Measurements from ENCODE around the gene TRIM72.

TRIM72 gene

DNA sequence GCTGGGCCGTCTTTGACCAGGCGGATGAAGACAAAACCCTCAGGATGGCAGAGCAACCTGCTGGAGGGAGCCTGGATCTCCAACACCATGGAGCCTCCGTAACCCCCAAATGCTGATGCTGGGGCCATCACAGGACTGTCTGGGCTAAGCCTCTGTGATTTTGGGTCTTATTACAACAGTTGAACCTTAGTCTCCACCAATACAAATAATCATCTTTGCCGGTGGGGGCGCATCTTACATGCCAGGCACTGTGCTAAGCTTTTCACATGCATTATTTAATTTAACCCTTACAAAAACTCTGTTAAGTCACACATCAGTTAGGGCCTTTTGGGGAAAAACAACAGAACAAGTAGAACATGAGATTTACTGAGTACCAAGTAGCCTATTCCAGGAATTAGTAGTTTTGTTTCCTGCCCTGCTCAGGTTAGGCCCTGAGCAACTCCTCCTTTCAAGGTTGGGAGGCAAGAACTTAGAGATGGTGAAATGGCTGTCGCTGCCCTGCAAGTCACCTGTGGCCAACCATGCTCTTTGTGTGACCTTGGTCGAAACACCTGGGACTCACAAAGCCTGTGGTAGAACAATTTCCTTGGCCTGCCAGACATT, 37.0 kb downstream of the TRIM72 start:
- WGBS (ENCODE audit: insufficient coverage): 96% methylated on average over 7 of the region's 7 CpGs
- Histone ChIP-seq H3K4me3 (ENCODE audit: control insufficient read depth in 1 of 7, extremely low read depth in 1 of 7, insufficient read depth in 4 of 7, low read depth in 2 of 7, low read length in 6 of 7) (no peak overlapping the region), H3K36me3 (ENCODE audit: control insufficient read depth in 4 of 4, insufficient read depth in 4 of 4, low read length in 3 of 4) (no peaks in the 10 kb centered on the region), H3K27ac (ENCODE audit: insufficient read depth in 1 of 2, low read depth in 1 of 2, low read length in 2 of 2, poor library complexity in 1 of 2, severe bottlenecking in 2 of 2) (no peak overlapping the region), H3K4me1 (ENCODE audit: control extremely low read depth in 1 of 4, control insufficient read depth in 4 of 4, insufficient read depth in 4 of 4, low read length in 3 of 4) (peaks cover 12 to 39% (median 17%) of the 10 kb centered on the region in 4 experiments), H3K9me3 (ENCODE audit: control extremely low read depth in 1 of 5, control insufficient read depth in 4 of 5, insufficient read depth in 2 of 5, low read depth in 1 of 5, low read length in 4 of 5) (no peaks in the 10 kb centered on the region), H3K27me3 (replicated peaks in 2 of 5; ENCODE audit: control insufficient read depth in 4 of 5, insufficient read depth in 5 of 5, low read length in 4 of 5) (no peaks in the 10 kb centered on the region)
- ChIA-PET POLR2A (interaction anchor here (0.6 kb wide), 2 partner anchors 25 to 36 kb away, joined by 3 to 5 read pairs; no protein-coding TSS in a partner anchor), CTCF (no interaction called here)
- no peak for DNase-seq

DNA sequence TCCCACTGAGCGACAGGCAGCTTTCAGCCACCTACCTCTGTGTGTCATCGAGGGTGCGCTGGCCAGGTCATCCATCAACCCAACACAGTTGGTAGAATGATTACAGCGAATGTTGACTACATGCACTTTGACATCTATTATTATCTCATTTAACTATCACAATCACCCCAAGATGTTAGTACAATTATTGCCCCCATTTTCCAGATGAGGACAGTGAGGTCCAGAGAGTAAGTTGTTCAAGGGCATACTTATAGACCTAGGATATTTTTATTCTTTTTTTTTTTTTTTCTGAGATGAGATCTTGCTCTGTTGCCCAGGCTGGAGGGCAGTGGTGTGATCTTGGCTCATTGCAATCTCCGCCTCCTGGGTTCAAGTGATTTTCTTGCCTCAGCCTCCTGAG, 37.5 kb downstream of the TRIM72 start:
- Histone ChIP-seq H3K27ac (ENCODE audit: insufficient read depth in 1 of 2, low read depth in 1 of 2, low read length in 2 of 2, poor library complexity in 1 of 2, severe bottlenecking in 2 of 2) (no peak overlapping the region), H3K4me3 (ENCODE audit: control insufficient read depth in 1 of 7, extremely low read depth in 1 of 7, insufficient read depth in 4 of 7, low read depth in 2 of 7, low read length in 6 of 7) (no peak overlapping the region), H3K4me1 (ENCODE audit: control extremely low read depth in 1 of 4, control insufficient read depth in 4 of 4, insufficient read depth in 4 of 4, low read length in 3 of 4) (peaks cover 12 to 41% (median 17%) of the 10 kb centered on the region in 4 experiments), H3K36me3 (ENCODE audit: control insufficient read depth in 4 of 4, insufficient read depth in 4 of 4, low read length in 3 of 4) (no peaks in the 10 kb centered on the region), H3K9me3 (ENCODE audit: control extremely low read depth in 1 of 5, control insufficient read depth in 4 of 5, insufficient read depth in 2 of 5, low read depth in 1 of 5, low read length in 4 of 5) (no peaks in the 10 kb centered on the region), H3K27me3 (replicated peaks in 2 of 5; ENCODE audit: control insufficient read depth in 4 of 5, insufficient read depth in 5 of 5, low read length in 4 of 5) (no peaks in the 10 kb centered on the region)
- DNase-seq: no peak
- 100% methylated on average over 4 of the region's 5 CpGs for WGBS (ENCODE audit: insufficient coverage)
- ChIA-PET CTCF (no interaction called here), POLR2A (no interaction called here)

DNA sequence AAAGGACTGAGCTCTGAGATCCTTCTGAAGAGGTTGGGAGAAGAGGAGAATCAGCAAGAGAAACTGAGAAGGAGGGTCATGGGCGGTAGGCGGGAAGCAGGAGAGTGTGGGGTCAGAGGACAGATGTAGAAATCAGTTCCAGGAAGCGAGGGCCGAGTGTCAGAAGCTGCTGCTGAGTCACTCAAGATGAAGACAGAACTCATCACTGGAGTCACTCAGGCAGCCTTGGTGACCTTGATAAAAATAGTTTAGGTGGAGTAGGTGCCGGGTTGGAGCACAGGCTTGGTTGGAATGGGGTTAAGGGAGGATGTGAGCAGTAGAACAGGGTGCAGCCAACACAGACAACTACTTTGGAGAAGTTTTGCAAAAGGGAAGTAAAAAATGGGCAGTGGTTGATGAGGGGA, 39.7 kb downstream of the TRIM72 start:
- peak in 2 of 3 donors; percentile 62 to 66 for DNase-seq
- Histone ChIP-seq H3K4me3 (ENCODE audit: control insufficient read depth in 1 of 7, extremely low read depth in 1 of 7, insufficient read depth in 4 of 7, low read depth in 2 of 7, low read length in 6 of 7) (peak overlapping the region in 2 of 7 experiments; percentile 31 to 33), H3K27me3 (replicated peaks in 2 of 5; ENCODE audit: control insufficient read depth in 4 of 5, insufficient read depth in 5 of 5, low read length in 4 of 5) (no peaks in the 10 kb centered on the region), H3K36me3 (ENCODE audit: control insufficient read depth in 4 of 4, insufficient read depth in 4 of 4, low read length in 3 of 4) (no peaks in the 10 kb centered on the region), H3K27ac (ENCODE audit: insufficient read depth in 1 of 2, low read depth in 1 of 2, low read length in 2 of 2, poor library complexity in 1 of 2, severe bottlenecking in 2 of 2) (peak overlapping the region in 1 of 2 experiments; percentile 58), H3K4me1 (ENCODE audit: control extremely low read depth in 1 of 4, control insufficient read depth in 4 of 4, insufficient read depth in 4 of 4, low read length in 3 of 4) (peaks cover 12 to 45% (median 21%) of the 10 kb centered on the region in 4 experiments), H3K9me3 (ENCODE audit: control extremely low read depth in 1 of 5, control insufficient read depth in 4 of 5, insufficient read depth in 2 of 5, low read depth in 1 of 5, low read length in 4 of 5) (no peaks in the 10 kb centered on the region)
- POLR2A ChIA-PET: interaction anchor here (0.7 kb wide), 1 partner anchor 53 kb away, joined by 3 read pairs; no protein-coding TSS in a partner anchor
- CTCF ChIA-PET: interaction anchor here (1.0 to 1.4 kb wide), 3 partner anchors 10 to 70 kb away, joined by 3 to 4 read pairs (median 3); no protein-coding TSS in a partner anchor
- WGBS (ENCODE audit: insufficient coverage): 18% methylated on average over 5 of the region's 5 CpGs

DNA sequence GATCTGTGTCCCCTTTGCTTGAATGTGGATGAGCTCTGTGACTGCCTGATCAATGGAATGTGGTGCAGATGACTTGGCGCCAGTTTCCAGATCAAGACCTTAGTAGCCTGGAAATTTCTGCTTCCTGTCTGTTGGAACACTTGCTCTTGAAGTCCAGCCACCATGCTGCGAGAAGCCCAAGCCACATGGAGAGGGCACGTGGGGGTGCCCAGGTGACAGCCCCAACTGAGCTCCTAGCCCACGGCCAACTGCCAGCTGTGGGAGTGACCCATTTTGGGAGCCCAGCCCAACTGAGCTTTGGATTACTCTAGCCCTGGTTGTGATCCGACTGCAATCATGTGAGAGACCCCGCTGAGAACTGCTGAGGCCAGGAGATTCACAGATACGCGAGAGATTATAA, 42.5 kb downstream of the TRIM72 start:
- Histone ChIP-seq H3K4me3 (ENCODE audit: control insufficient read depth in 1 of 7, extremely low read depth in 1 of 7, insufficient read depth in 4 of 7, low read depth in 2 of 7, low read length in 6 of 7) (no peak overlapping the region), H3K9me3 (ENCODE audit: control extremely low read depth in 1 of 5, control insufficient read depth in 4 of 5, insufficient read depth in 2 of 5, low read depth in 1 of 5, low read length in 4 of 5) (no peaks in the 10 kb centered on the region), H3K36me3 (ENCODE audit: control insufficient read depth in 4 of 4, insufficient read depth in 4 of 4, low read length in 3 of 4) (no peaks in the 10 kb centered on the region), H3K4me1 (ENCODE audit: control extremely low read depth in 1 of 4, control insufficient read depth in 4 of 4, insufficient read depth in 4 of 4, low read length in 3 of 4) (peaks cover 21 to 63% (median 46%) of the 10 kb centered on the region in 4 experiments), H3K27ac (ENCODE audit: insufficient read depth in 1 of 2, low read depth in 1 of 2, low read length in 2 of 2, poor library complexity in 1 of 2, severe bottlenecking in 2 of 2) (no peak overlapping the region), H3K27me3 (replicated peaks in 2 of 5; ENCODE audit: control insufficient read depth in 4 of 5, insufficient read depth in 5 of 5, low read length in 4 of 5) (no peaks in the 10 kb centered on the region)
- 90% methylated on average over 4 of the region's 8 CpGs for WGBS (ENCODE audit: insufficient coverage)
- DNase-seq: no peak
- ChIA-PET CTCF (interaction anchor here (1.1 to 1.4 kb wide), 6 partner anchors 8 to 32 kb away, joined by 3 to 4 read pairs (median 3); no protein-coding TSS in a partner anchor), POLR2A (interaction anchor here (1.1 kb wide), 1 partner anchor 50 kb away, joined by 3 read pairs; no protein-coding TSS in a partner anchor)

DNA sequence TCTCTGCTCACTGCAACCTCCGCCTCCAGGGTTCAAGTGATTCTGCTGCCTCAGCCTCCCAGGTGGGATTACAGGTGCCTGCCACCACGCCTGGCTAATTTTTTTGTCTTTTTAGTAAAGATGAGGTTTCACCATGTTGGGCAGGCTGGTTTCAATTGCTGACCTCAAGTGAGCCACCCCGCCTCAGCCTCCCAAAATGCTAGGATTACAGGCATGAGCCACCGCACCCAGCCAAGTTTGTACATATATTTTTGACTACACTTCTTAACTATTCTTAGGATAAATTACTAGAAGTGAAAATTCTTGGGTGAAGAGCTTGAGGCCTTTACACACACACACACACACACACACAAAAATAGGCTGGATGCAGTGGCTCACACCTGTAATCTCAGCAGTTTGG, 44.4 kb downstream of the TRIM72 start:
- POLR2A ChIA-PET: no interaction called here
- CTCF ChIA-PET: interaction anchor here (0.9 to 3.4 kb wide), 4 partner anchors 11 to 49 kb away, joined by 3 to 16 read pairs (median 8); no protein-coding TSS in a partner anchor
- no peaks in the 10 kb centered on the region for H3K27me3 ChIP-seq (replicated peaks in 2 of 5; ENCODE audit: control insufficient read depth in 4 of 5, insufficient read depth in 5 of 5, low read length in 4 of 5)
- no peak overlapping the region for H3K4me3 ChIP-seq (ENCODE audit: control insufficient read depth in 1 of 7, extremely low read depth in 1 of 7, insufficient read depth in 4 of 7, low read depth in 2 of 7, low read length in 6 of 7)
- no peak for DNase-seq
- 80% methylated on average over 1 of the region's 4 CpGs for WGBS (ENCODE audit: insufficient coverage)
- H3K27ac ChIP-seq (ENCODE audit: insufficient read depth in 1 of 2, low read depth in 1 of 2, low read length in 2 of 2, poor library complexity in 1 of 2, severe bottlenecking in 2 of 2): no peak overlapping the region
- H3K36me3 ChIP-seq (ENCODE audit: control insufficient read depth in 4 of 4, insufficient read depth in 4 of 4, low read length in 3 of 4): no peaks in the 10 kb centered on the region
- H3K9me3 ChIP-seq (ENCODE audit: control extremely low read depth in 1 of 5, control insufficient read depth in 4 of 5, insufficient read depth in 2 of 5, low read depth in 1 of 5, low read length in 4 of 5): no peaks in the 10 kb centered on the region
- H3K4me1 ChIP-seq (ENCODE audit: control extremely low read depth in 1 of 4, control insufficient read depth in 4 of 4, insufficient read depth in 4 of 4, low read length in 3 of 4): peaks cover 18 to 73% (median 52%) of the 10 kb centered on the region in 4 experiments

DNA sequence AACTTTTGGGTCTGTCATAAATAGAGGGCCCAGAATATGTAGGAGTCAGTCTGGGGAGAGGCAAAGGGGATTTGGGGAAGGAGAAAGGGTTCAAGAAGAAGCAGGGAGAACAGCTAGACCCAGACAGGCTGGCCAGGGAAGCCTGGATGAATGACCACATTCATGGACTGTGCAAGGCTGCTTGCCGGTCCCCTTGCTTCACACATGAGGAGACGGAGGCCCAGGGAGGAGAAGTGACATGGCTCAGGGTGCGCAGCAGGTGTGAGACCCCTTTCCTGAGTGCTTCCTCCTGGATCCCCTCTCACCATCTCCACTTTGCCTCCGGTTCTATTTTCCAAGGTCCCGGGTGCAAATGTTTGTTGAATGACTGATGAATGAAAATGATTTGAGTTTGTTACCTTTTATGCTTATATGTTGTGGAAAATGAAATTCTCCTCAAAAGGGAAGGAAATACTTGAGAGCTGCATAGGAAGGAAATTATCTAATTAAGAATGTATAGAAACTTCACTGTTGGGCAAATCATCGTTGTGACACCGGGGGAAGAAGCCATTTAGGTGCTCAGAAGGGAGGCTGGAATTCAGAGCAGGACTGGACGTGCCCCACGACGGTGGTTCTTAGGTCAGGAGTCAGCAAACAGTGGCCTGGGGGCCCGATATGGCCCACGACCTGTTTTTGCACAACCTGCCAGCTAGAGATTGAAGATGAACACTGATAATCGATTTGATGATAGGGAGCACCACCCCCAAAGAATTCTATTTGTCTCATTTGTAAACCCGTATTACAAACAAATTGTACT, 46.4 kb downstream of the TRIM72 start:
- WGBS (ENCODE audit: insufficient coverage): 17% methylated on average over 10 of the region's 14 CpGs
- peak overlapping the region in 1 of 2 experiments; percentile 2 for H3K27ac ChIP-seq (ENCODE audit: insufficient read depth in 1 of 2, low read depth in 1 of 2, low read length in 2 of 2, poor library complexity in 1 of 2, severe bottlenecking in 2 of 2)
- no peaks in the 10 kb centered on the region for H3K36me3 ChIP-seq (ENCODE audit: control insufficient read depth in 4 of 4, insufficient read depth in 4 of 4, low read length in 3 of 4)
- peaks cover 16 to 71% (median 53%) of the 10 kb centered on the region in 4 experiments for H3K4me1 ChIP-seq (ENCODE audit: control extremely low read depth in 1 of 4, control insufficient read depth in 4 of 4, insufficient read depth in 4 of 4, low read length in 3 of 4)
- H3K4me3 ChIP-seq (ENCODE audit: control insufficient read depth in 1 of 7, extremely low read depth in 1 of 7, insufficient read depth in 4 of 7, low read depth in 2 of 7, low read length in 6 of 7): peak overlapping the region in 5 of 7 experiments; percentile 14 to 59 (median 37)
- peak in 1 of 3 donors; percentile 31 for DNase-seq
- ChIA-PET POLR2A (interaction anchor here (0.7 to 1.3 kb wide), 3 partner anchors 58 to 195 kb away, joined by 3 to 7 read pairs (median 6); partner anchors contain the start of gene FUS), CTCF (interaction anchor here (1.0 to 3.4 kb wide), 7 partner anchors 13 to 107 kb away, joined by 3 to 16 read pairs (median 3); no protein-coding TSS in a partner anchor)
- no peaks in the 10 kb centered on the region for H3K27me3 ChIP-seq (replicated peaks in 2 of 5; ENCODE audit: control insufficient read depth in 4 of 5, insufficient read depth in 5 of 5, low read length in 4 of 5)
- H3K9me3 ChIP-seq (ENCODE audit: control extremely low read depth in 1 of 5, control insufficient read depth in 4 of 5, insufficient read depth in 2 of 5, low read depth in 1 of 5, low read length in 4 of 5): no peaks in the 10 kb centered on the region

All from common myeloid progenitor, CD34-positive (primary cell).